Ishikawa (cell line): ENCODE results near the gene AIG1.

Source experiments
- CEBPB ChIP-seq: IDR thresholded peaks from 2 replicates; pipeline ENCODE4 v1.6.1; 2012
- CREB1 ChIP-seq: IDR thresholded peaks from 2 replicates; pipeline ENCODE4 v1.6.1; 2012; ENCODE audit warnings: low read depth
- EGR1 ChIP-seq: IDR thresholded peaks from 2 replicates; pipeline ENCODE4 v1.6.1; 2012
- EP300 ChIP-seq: IDR thresholded peaks from 2 replicates; pipeline ENCODE4 v1.6.1; 2012; ENCODE audit warnings: borderline replicate concordance
- FOXM1 ChIP-seq: IDR thresholded peaks from 2 replicates; pipeline ENCODE4 v1.6.1; 2012; ENCODE audit warnings: low read depth, borderline replicate concordance
- MAX ChIP-seq: IDR thresholded peaks from 2 replicates; pipeline ENCODE4 v1.6.1; 2012
- NFIC ChIP-seq: IDR thresholded peaks from 2 replicates; pipeline ENCODE4 v1.6.1; 2012
- RAD21 ChIP-seq: IDR thresholded peaks from 2 replicates; pipeline ENCODE4 v1.6.1; 2012; ENCODE audit warnings: low read depth
- REST ChIP-seq: IDR thresholded peaks from 2 replicates; pipeline ENCODE4 v1.6.1; 2012; ENCODE audit warnings: low read depth, mild to moderate bottlenecking
- TAF1 ChIP-seq: IDR thresholded peaks from 2 replicates; pipeline ENCODE4 v1.6.1; 2012; ENCODE audit warnings: low read depth, mild to moderate bottlenecking
- TCF12 ChIP-seq: IDR thresholded peaks from 2 replicates; pipeline ENCODE4 v1.6.1; 2012; ENCODE audit warnings: low read depth
- TEAD4 ChIP-seq: IDR thresholded peaks from 2 replicates; pipeline ENCODE4 v1.6.1; 2012
- USF1 ChIP-seq: IDR thresholded peaks from 2 replicates; pipeline ENCODE4 v1.6.1; 2012
- YY1 ChIP-seq: IDR thresholded peaks from 2 replicates; pipeline ENCODE4 v1.6.1; 2012; ENCODE audit warnings: low read depth
- ZBTB7A ChIP-seq: IDR thresholded peaks from 2 replicates; pipeline ENCODE4 v1.6.1; 2012; ENCODE audit warnings: low read depth

Gene AIG1

GRCh38 chr6:143290206-143290605 lies 229.5 kb downstream of the AIG1 start:
- no peak for TF ChIP-seq CREB1
- TF ChIP-seq TEAD4: no peak
- no peak for TF ChIP-seq USF1
- no peak for TF ChIP-seq YY1
- TF ChIP-seq ZBTB7A: no peak
- TF ChIP-seq MAX: no peak
- no peak for TF ChIP-seq CEBPB
- TF ChIP-seq FOXM1: no peak
- TF ChIP-seq REST: no peak
- no peak for TF ChIP-seq TAF1
- no peak for TF ChIP-seq NFIC
- no peak for TF ChIP-seq TCF12
- no peak for TF ChIP-seq EGR1
- TF ChIP-seq RAD21: no peak
- no peak for TF ChIP-seq EP300

- TF ChIP-seq TEAD4: no peak
- TF ChIP-seq EP300: no peak
- no peak for TF ChIP-seq FOXM1
- TF ChIP-seq NFIC: no peak
- TF ChIP-seq CEBPB: no peak
- no peak for TF ChIP-seq EGR1
- TF ChIP-seq TCF12: no peak
- TF ChIP-seq ZBTB7A: no peak
- TF ChIP-seq TAF1: no peak
- TF ChIP-seq MAX: no peak
- no peak for TF ChIP-seq RAD21
- no peak for TF ChIP-seq YY1
- no peak for TF ChIP-seq USF1
- no peak for TF ChIP-seq CREB1
- TF ChIP-seq REST: no peak
Measured at GRCh38 chr6:143293523-143293922, 232.8 kb downstream of the AIG1 start.

GRCh38 chr6:143294265-143294860 lies 233.7 kb downstream of the AIG1 start:
- TF ChIP-seq TEAD4 (no peak), NFIC (no peak), EGR1 (no peak), TAF1 (no peak), CREB1 (no peak), YY1 (no peak), USF1 (no peak)

- TF ChIP-seq TEAD4 (no peak), CREB1 (no peak), EGR1 (no peak), EP300 (no peak), TAF1 (no peak), TCF12 (no peak), NFIC (no peak), USF1 (no peak), RAD21 (no peak), CEBPB (no peak), YY1 (no peak), REST (no peak), FOXM1 (no peak), ZBTB7A (no peak), MAX (no peak)
Measured at GRCh38 chr6:143295932-143296331, 235.2 kb downstream of the AIG1 start.
